NCI-H2029 (cell line): ENCODE measurements around the gene UXS1.
"Not testable (repeated sequence)": the region's sequence is repeated elsewhere in the genome, so short reads cannot be mapped to it uniquely, and the experiment has no call there.

Experiments used
- DNase-seq: peaks from one replicate; lab custom pipeline; 2025; lab: John Stamatoyannopoulos, UW

The UXS1 gene

GRCh38 chr2:106193977-106194778 lies at the start of gene UXS1:
Gene UXS1, minus strand, starts transcription at chr2:106194301. Its CDS starts 60 bp downstream, at chr2:106194241.
- peak; percentile 93 for DNase-seq

- DNase-seq = not testable (repeated sequence)
Measured at GRCh38 chr2:106239491-106239890, 45.4 kb upstream of the UXS1 start.

GRCh38 chr2:106235392-106235791 lies 41.3 kb upstream of the UXS1 start:
- DNase-seq = not testable (repeated sequence)

GRCh38 chr2:106233350-106233706 lies 39.2 kb upstream of the UXS1 start:
- DNase-seq = no peak

GRCh38 chr2:106232638-106233349 lies 38.7 kb upstream of the UXS1 start:
- DNase-seq = no peak

- DNase-seq = no peak
Measured at GRCh38 chr2:106223347-106223746, 29.2 kb upstream of the UXS1 start.

GRCh38 chr2:106222057-106222456 lies 28.0 kb upstream of the UXS1 start:
- not testable (repeated sequence) for DNase-seq

- no peak for DNase-seq
Measured at GRCh38 chr2:106219813-106220212, 25.7 kb upstream of the UXS1 start.

- not testable (repeated sequence) for DNase-seq
Measured at GRCh38 chr2:106219157-106219556, 25.1 kb upstream of the UXS1 start.

- no peak for DNase-seq
Measured at GRCh38 chr2:106208874-106209273, 14.8 kb upstream of the UXS1 start.

GRCh38 chr2:106208399-106208798 lies 14.3 kb upstream of the UXS1 start:
- DNase-seq = no peak

GRCh38 chr2:106207246-106207645 lies 13.1 kb upstream of the UXS1 start:
- DNase-seq = no peak

GRCh38 chr2:106205488-106205887 lies 11.4 kb upstream of the UXS1 start:
- DNase-seq = peak; percentile 16

GRCh38 chr2:106204551-106204950 lies 10.4 kb upstream of the UXS1 start:
- not testable (repeated sequence) for DNase-seq

GRCh38 chr2:106201661-106202060 lies 7.6 kb upstream of the UXS1 start:
- DNase-seq = no peak

GRCh38 chr2:106197878-106198277 lies 3.8 kb upstream of the UXS1 start:
- DNase-seq = no peak

GRCh38 chr2:106195981-106196380 lies 1.9 kb upstream of the UXS1 start:
- DNase-seq = no peak

- no peak for DNase-seq
Measured at GRCh38 chr2:106195456-106195855, 1.4 kb upstream of the UXS1 start.

GRCh38 chr2:106193690-106193976 lies 468 bp downstream of the UXS1 start:
- DNase-seq = no peak

- peak; percentile 78 for DNase-seq
Measured at GRCh38 chr2:106192752-106193689, 1.1 kb downstream of the UXS1 start.

- DNase-seq = no peak
Measured at GRCh38 chr2:106191511-106192016, 2.5 kb downstream of the UXS1 start.

- DNase-seq = no peak
Measured at GRCh38 chr2:106189764-106190468, 4.2 kb downstream of the UXS1 start.
